Left ventricle myocardium inferior (tissue), 1 donor: ENCODE results near the gene NEK10. TPM values are rescaled to one million over a fixed set of nuclear protein-coding genes. Genes with fewer than 3 reads are reported as not detected.

Experiments
- DNase-seq: peaks from one replicate; pipeline ENCODE4 v3.0.0-alpha.2; 2020
- H3K27ac ChIP-seq: fragments of 200-600 bp; replicated peaks from 2 replicates; pipeline ENCODE4 v1.8.0; 2021
- H3K27me3 ChIP-seq: fragments of 200-600 bp; 2 replicates; pipeline ENCODE4 v1.8.0; 2021; ENCODE audit warnings: low read depth
- H3K36me3 ChIP-seq: fragments of 200-600 bp; 2 replicates; pipeline ENCODE4 v1.8.0; 2021
- H3K4me1 ChIP-seq: fragments of 200-600 bp; 2 replicates; pipeline ENCODE4 v1.8.0; 2021
- H3K4me3 ChIP-seq: fragments of 200-600 bp; 2 replicates; pipeline ENCODE4 v1.8.0; 2021; ENCODE audit warnings: mild to moderate bottlenecking, moderate library complexity
- H3K9me3 ChIP-seq: fragments of 200-600 bp; replicated peaks from 2 replicates; pipeline ENCODE4 v1.8.0; 2021
- CTCF ChIP-seq: fragments of 200-600 bp; IDR thresholded peaks from 2 replicates; pipeline ENCODE4 v1.8.0; 2021; ENCODE audit warnings: antibody characterized with exemption, mild to moderate bottlenecking, borderline replicate concordance
- intact Hi-C: fragments of 100-400 bp; cut with micrococcal nuclease; formaldehyde crosslinking; loops from one replicate; pipeline ENCODE4 v1.11.0; 2022
- total RNA-seq: library from RNA; stranded (reverse); fragmentation: NEBNext Ultra II Directional; extraction: Animal tissue kit (Norgen Biotek cat#: 25700); gene quantifications from one replicate; pipeline ENCODE4 v1.2.1, GENCODE V29; 2021
- donor health status: DM: no; HTN: yes; CAD: no; lungs with severe emphysema.

NEK10 gene
- total RNA-seq, 1 donor from 2014 or later = 11.5 TPM

- TF ChIP-seq CTCF = no peak
- intact Hi-C loops = no loop called here
- H3K9me3 ChIP-seq = peaks cover 32% of the 10 kb centered on the region
- H3K4me1 ChIP-seq = peaks cover 15% of the 10 kb centered on the region
- no peaks in the 10 kb centered on the region for H3K27me3 ChIP-seq
- H3K36me3 ChIP-seq = no peaks in the 10 kb centered on the region
- DNase-seq = no peak
- H3K4me3 ChIP-seq = no peak overlapping the region
- H3K27ac ChIP-seq = no peak overlapping the region
Measured at GRCh38 chr3:27228805-27229204, 140.4 kb downstream of the NEK10 start.

DNA sequence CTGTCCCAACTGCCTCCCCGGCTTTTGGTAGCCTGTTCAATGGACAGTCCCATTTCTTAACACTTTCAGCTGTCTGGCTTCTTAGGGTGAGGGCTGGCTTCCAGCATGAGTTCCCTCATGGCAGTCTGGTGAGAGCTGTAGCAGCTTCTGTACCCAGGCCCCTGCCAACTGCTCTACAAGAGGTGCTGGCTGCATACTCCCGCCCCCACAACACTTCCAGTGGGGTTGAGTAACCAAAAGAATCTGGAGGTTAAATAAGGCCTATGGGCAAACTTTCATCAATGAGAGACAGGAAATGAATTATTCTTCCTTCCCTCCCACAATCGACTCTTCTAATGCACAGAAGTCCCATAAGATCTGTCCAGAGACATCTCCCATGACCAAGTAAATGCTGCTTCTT is 145.0 kb downstream of the NEK10 start:
- Histone ChIP-seq H3K27me3 (no peaks in the 10 kb centered on the region), H3K27ac (peak overlapping the region; percentile 53), H3K36me3 (no peaks in the 10 kb centered on the region), H3K4me1 (peaks cover 19% of the 10 kb centered on the region), H3K9me3 (no peaks in the 10 kb centered on the region), H3K4me3 (no peak overlapping the region)
- TF ChIP-seq CTCF = no peak
- intact Hi-C loops = no loop called here
- peak; percentile 65 for DNase-seq

DNA sequence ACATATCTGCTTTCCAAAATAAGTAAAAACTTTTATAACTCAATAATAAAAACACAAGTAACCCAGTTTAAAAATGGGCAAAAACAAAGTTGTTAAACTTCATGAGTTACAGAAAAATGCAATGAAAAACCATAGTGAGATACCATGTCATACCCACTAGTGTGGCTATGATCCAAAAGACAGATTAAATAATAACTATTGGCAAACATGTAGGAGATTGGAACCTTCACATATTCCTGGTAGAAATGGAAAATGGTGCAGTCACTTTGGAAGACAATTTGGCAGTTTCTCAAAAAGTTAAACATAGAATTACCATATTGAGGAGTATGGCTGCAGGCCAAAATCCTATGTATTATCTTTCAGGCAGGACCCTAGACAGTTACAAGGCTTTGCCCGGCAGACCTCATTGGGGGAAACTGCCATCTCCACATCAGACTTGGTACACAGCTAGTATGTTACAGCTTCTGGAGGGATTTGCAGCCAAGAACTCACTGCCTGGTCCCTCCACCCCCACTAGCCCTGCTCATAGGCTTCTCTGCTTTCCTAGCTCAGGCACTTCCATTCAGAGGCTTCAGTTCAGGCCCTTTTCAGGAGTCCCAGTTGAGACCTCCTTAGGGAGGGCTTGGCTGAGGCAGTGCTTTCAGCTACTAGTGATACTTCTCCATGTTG is 147.8 kb downstream of the NEK10 start:
- H3K4me1 ChIP-seq = peaks cover 19% of the 10 kb centered on the region
- no peak for TF ChIP-seq CTCF
- intact Hi-C loops = no loop called here
- H3K27me3 ChIP-seq = no peaks in the 10 kb centered on the region
- no peak overlapping the region for H3K4me3 ChIP-seq
- H3K27ac ChIP-seq = no peak overlapping the region
- H3K9me3 ChIP-seq = no peaks in the 10 kb centered on the region
- no peaks in the 10 kb centered on the region for H3K36me3 ChIP-seq
- no peak for DNase-seq

GRCh38 chr3:27220166-27220565 is 149.0 kb downstream of the NEK10 start:
- no peak for DNase-seq
- H3K9me3 ChIP-seq = no peaks in the 10 kb centered on the region
- no peak for TF ChIP-seq CTCF
- H3K36me3 ChIP-seq = no peaks in the 10 kb centered on the region
- no peaks in the 10 kb centered on the region for H3K27me3 ChIP-seq
- H3K4me3 ChIP-seq = no peak overlapping the region
- intact Hi-C loops = no loop called here
- peaks cover 18% of the 10 kb centered on the region for H3K4me1 ChIP-seq
- H3K27ac ChIP-seq = no peak overlapping the region

- no peak for DNase-seq
- H3K36me3 ChIP-seq = no peaks in the 10 kb centered on the region
- intact Hi-C loops = no loop called here
Measured at GRCh38 chr3:27219127-27219845, 149.9 kb downstream of the NEK10 start.

More at GRCh38 chr3:27219127-27219845, 149.9 kb downstream of the NEK10 start:
- TF ChIP-seq CTCF = no peak
- H3K27ac ChIP-seq = no peak overlapping the region
- H3K9me3 ChIP-seq = no peaks in the 10 kb centered on the region
- no peaks in the 10 kb centered on the region for H3K27me3 ChIP-seq
- no peak overlapping the region for H3K4me3 ChIP-seq
- peaks cover 9% of the 10 kb centered on the region for H3K4me1 ChIP-seq
